Activated B cell treated with CpG ODN at 0.5 μM for 24 hours (primary cell): Measurements from ENCODE around the gene NLRX1. TPM values are rescaled to one million over a fixed set of nuclear protein-coding genes. Genes with fewer than 3 reads are reported as not detected.
"Not testable (repeated sequence)": the region's sequence is repeated elsewhere in the genome, so short reads cannot be mapped to it uniquely, and the experiment has no call there.

ENCODE experiments used
- ATAC-seq: fragments of 200-7000 bp; cut with Tn5 transposase; one replicate; pipeline ENCODE4 v1.10.0; 2021; ENCODE audit warnings: low read depth, mild to moderate bottlenecking, moderate library complexity
- CTCF ChIA-PET: fragments of 350-600 bp; sonication (Branson Sonifier 250); formaldehyde crosslinking; loops from one replicate; lab custom pipeline; 2021; ENCODE audit warnings: antibody characterized with exemption; lab: Charles Lee
- POLR2A ChIA-PET: fragments of 350-600 bp; sonication (Branson Sonifier 250); formaldehyde crosslinking; loops from one replicate; lab custom pipeline; 2021; ENCODE audit warnings: antibody characterized with exemption; lab: Charles Lee
- DNase-seq: peaks from one replicate; pipeline ENCODE4 v3.0.0; 2022
- H3K27ac Mint-ChIP-seq: one replicate; pipeline ENCODE4 v1.8.0; 2020; ENCODE audit warnings: mixed read lengths
- H3K27me3 Mint-ChIP-seq: one replicate; pipeline ENCODE4 v1.8.0; 2021; ENCODE audit warnings: mixed read lengths
- H3K36me3 Mint-ChIP-seq: one replicate; pipeline ENCODE4 v1.8.0; 2021; ENCODE audit warnings: low read depth, mixed read lengths
- H3K4me1 Mint-ChIP-seq: one replicate; pipeline ENCODE4 v1.8.0; 2021; ENCODE audit warnings: mixed read lengths
- H3K4me3 Mint-ChIP-seq: one replicate; pipeline ENCODE4 v1.8.0; 2020; ENCODE audit warnings: mild to moderate bottlenecking, mixed read lengths
- H3K9me3 Mint-ChIP-seq: one replicate; pipeline ENCODE4 v1.8.0; 2020; ENCODE audit warnings: mixed read lengths
- CTCF ChIP-seq: fragments of 200-600 bp; IDR thresholded peaks from one replicate; pipeline ENCODE4 v1.8.0; 2022; ENCODE audit warnings: antibody characterized with exemption, mild to moderate bottlenecking
- intact Hi-C: fragments of 100-400 bp; cut with micrococcal nuclease; formaldehyde crosslinking; loops from one replicate; pipeline ENCODE4 v1.15.1; 2024
- total RNA-seq: library from RNA; stranded (reverse); gene quantifications from 2 replicates; pipeline ENCODE4 v1.2.3, GENCODE V29; 2022

The NLRX1 gene
- total RNA-seq, 1 donor from 2014 or later = 9.8 TPM

GRCh38 chr11:119158467-119158866, 10.1 kb upstream of the NLRX1 start:
- Mint-ChIP-seq H3K27ac (no peak overlapping the region), H3K9me3 (no peaks in the 10 kb centered on the region), H3K27me3 (peaks cover 17% of the 10 kb centered on the region), H3K36me3 (no peaks in the 10 kb centered on the region), H3K4me3 (no peak overlapping the region), H3K4me1 (no peaks in the 10 kb centered on the region)
- ChIA-PET POLR2A (interaction anchor here (0.9 kb wide), 1 partner anchor 11 kb away, joined by 3 read pairs; no protein-coding TSS in a partner anchor), CTCF (no interaction called here)
- TF ChIP-seq CTCF = no peak
- ATAC-seq = no peak
- no peak for DNase-seq
- intact Hi-C loops = no loop called here

GRCh38 chr11:119160151-119160550, 8.4 kb upstream of the NLRX1 start:
- DNase-seq (no peak), ATAC-seq (no peak)
- TF ChIP-seq CTCF = no peak
- CTCF ChIA-PET = no interaction called here
- intact Hi-C loops = no loop called here
- Mint-ChIP-seq H3K4me1 (no peaks in the 10 kb centered on the region), H3K27ac (no peak overlapping the region), H3K4me3 (no peak overlapping the region), H3K36me3 (no peaks in the 10 kb centered on the region), H3K27me3 (peaks cover 6% of the 10 kb centered on the region), H3K9me3 (no peaks in the 10 kb centered on the region)
- POLR2A ChIA-PET = interaction anchor here (1.3 kb wide), 1 partner anchor 9 kb away, joined by 3 read pairs; no protein-coding TSS in a partner anchor

- Mint-ChIP-seq H3K4me3 (no peak overlapping the region), H3K27ac (no peak overlapping the region), H3K9me3 (no peaks in the 10 kb centered on the region), H3K36me3 (no peaks in the 10 kb centered on the region), H3K4me1 (no peaks in the 10 kb centered on the region), H3K27me3 (no peaks in the 10 kb centered on the region)
- ATAC-seq (no peak), DNase-seq (no peak)
- ChIA-PET CTCF (no interaction called here), POLR2A (no interaction called here)
- intact Hi-C loops = no loop called here
- TF ChIP-seq CTCF = no peak
Measured at GRCh38 chr11:119161871-119162270, 6.7 kb upstream of the NLRX1 start.

GRCh38 chr11:119166368-119167076, 2.0 kb upstream of the NLRX1 start:
- DNase-seq (no peak), ATAC-seq (no peak)
- TF ChIP-seq CTCF = no peak
- H3K9me3 Mint-ChIP-seq = no peaks in the 10 kb centered on the region
- ChIA-PET CTCF (interaction anchor here (0.6 to 1.1 kb wide), 3 partner anchors 30 to 131 kb away, joined by 3 read pairs; no protein-coding TSS in a partner anchor), POLR2A (interaction anchor here (0.7 kb wide), 2 partner anchors 28 to 37 kb away, joined by 3 to 4 read pairs; no protein-coding TSS in a partner anchor)
- H3K36me3 Mint-ChIP-seq = no peaks in the 10 kb centered on the region
- no peak overlapping the region for H3K27ac Mint-ChIP-seq
- no peak overlapping the region for H3K4me3 Mint-ChIP-seq
- H3K27me3 Mint-ChIP-seq = no peaks in the 10 kb centered on the region
- intact Hi-C loops = no loop called here
- H3K4me1 Mint-ChIP-seq = peaks cover 5% of the 10 kb centered on the region

GRCh38 chr11:119167077-119167458, 1.5 kb upstream of the NLRX1 start:
- ChIA-PET CTCF (interaction anchor here (0.9 to 1.1 kb wide), 2 partner anchors 30 to 33 kb away, joined by 3 read pairs; no protein-coding TSS in a partner anchor), POLR2A (interaction anchor here (0.7 kb wide), 2 partner anchors 28 to 37 kb away, joined by 3 to 4 read pairs; no protein-coding TSS in a partner anchor)
- H3K4me3 Mint-ChIP-seq, H3K9me3 Mint-ChIP-seq, intact Hi-C loops, H3K4me1 Mint-ChIP-seq, H3K36me3 Mint-ChIP-seq, DNase-seq, H3K27me3 Mint-ChIP-seq, H3K27ac Mint-ChIP-seq, ATAC-seq: not testable (repeated sequence)
